ENCODE measurements around the gene RND2.
"Not testable (repeated sequence)": the region's sequence is repeated elsewhere in the genome, so short reads cannot be mapped to it uniquely, and the experiment has no call there.

The RND2 gene

DNA sequence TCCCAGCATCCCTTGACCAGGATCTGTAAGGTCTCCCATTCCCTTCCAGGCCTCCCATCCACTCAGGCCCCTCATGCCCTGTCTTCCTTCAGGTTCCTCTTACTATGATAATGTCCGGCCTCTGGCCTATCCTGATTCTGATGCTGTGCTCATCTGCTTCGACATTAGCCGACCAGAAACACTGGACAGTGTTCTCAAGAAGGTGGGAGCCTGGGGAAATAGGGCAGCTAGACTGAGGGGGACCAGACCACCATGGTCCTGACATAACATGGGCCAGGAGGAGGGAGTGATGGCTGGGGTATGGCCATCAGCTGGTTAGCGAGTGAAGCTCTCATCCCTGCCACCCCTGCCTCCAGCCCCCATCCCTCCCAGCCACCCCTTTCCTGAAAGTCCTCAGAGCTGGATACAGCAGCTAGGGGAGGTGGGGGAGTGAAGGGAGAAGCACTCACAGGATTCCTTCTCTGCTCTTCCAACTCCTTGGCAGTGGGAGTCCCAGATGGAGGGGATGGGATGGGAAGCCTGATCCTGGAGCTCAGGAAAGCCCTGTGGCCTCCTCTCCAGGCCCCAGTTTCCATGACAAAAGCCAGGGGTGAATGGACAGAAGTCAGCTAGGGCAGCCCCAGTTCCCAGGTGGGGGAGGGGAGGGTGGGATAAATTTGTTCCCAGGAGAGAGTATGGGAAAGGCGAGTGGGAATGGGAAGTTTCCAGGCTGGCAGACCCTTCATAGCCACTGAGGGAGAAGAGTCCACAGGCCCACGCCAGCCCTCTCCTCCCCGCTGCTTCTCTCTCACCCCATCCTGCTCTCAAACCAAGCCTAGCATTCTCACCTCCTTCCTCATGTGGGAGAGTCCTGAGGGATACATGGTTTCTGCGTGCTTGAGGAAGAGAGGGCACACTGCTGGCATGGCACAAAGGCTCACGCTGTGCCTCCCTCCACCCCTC, 2.3 kb downstream of the RND2 start:
- no peak for DNase-seq (ENCODE audit: low spot score)

DNA sequence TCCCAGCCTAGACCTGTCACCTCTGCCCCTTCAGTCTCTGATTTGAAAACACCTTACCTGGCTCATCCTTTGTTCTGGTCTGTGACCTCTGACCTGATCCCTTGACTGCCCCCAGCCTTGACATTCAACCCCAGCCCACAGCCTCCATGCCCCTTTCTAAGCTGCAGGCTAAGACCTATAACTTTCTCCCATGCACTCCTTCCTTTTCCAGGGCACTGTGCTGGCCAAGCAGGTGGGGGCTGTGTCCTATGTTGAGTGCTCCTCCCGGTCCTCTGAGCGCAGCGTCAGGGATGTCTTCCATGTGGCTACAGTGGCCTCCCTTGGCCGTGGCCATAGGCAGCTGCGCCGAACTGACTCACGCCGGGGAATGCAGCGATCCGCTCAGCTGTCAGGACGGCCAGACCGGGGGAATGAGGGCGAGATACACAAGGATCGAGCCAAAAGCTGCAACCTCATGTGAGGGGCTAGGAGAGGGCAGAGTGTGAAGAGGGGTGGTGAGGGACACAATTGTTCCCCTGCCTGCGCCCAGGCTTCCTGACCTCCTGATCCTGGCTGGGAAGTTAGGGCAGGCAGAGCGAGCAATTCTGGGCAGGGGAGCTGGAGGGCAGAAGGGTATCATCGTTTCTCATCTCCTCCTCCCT, 3.3 kb downstream of the RND2 start:
- DNase-seq (ENCODE audit: low spot score), result no peak

DNA sequence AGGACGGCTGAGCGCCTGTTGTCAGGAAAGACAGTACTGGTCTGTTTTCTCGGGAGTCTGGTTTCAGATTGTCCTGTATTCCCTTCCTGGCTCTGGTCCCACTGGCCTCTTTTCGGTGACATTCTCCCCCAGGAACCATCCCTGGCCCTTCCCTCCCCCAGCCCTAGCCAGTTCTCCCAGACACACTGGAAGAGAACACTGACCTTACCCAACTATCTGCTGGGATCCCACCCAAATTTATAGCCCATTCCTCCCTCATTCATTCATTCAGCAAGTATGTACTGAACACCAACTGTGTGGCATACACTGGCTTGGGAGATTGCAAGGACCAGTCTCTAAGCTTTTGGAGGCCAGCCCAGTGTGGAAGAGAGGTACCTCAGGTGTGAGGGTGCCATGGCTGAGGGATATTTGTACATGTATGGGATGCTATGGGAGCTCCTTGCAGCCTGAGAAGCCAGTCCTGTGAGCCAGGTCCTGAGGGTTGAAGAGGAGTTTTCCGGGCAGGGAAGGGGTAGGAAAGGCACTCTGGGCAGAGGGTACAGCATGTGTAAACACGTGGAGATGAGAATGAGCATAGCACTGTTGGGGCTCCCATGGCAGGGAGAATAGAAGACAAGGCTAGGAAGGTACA, 5.2 kb downstream of the RND2 start:
- peak; percentile 76 for DNase-seq (ENCODE audit: low spot score)

DNA sequence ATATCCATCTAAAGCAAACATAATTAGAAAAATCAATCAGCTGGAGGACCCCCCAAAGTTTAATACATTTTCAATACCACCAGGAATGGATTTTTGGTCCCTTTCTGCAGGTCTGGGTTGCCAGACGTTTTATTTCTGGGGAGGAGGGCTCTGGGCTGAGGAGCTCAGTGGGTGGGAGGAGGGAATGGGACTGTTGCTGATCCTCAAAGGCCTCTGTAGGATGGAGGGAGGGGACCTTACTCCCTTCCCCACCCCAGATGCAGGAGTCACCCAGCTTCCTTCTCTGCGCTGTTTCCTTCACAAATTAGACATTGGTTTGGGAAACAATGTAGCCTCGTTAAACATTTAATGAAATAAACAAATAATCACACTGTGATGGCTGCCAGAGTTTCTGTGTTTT, 6.6 kb downstream of the RND2 start:
- no peak for DNase-seq (ENCODE audit: low spot score)

DNA sequence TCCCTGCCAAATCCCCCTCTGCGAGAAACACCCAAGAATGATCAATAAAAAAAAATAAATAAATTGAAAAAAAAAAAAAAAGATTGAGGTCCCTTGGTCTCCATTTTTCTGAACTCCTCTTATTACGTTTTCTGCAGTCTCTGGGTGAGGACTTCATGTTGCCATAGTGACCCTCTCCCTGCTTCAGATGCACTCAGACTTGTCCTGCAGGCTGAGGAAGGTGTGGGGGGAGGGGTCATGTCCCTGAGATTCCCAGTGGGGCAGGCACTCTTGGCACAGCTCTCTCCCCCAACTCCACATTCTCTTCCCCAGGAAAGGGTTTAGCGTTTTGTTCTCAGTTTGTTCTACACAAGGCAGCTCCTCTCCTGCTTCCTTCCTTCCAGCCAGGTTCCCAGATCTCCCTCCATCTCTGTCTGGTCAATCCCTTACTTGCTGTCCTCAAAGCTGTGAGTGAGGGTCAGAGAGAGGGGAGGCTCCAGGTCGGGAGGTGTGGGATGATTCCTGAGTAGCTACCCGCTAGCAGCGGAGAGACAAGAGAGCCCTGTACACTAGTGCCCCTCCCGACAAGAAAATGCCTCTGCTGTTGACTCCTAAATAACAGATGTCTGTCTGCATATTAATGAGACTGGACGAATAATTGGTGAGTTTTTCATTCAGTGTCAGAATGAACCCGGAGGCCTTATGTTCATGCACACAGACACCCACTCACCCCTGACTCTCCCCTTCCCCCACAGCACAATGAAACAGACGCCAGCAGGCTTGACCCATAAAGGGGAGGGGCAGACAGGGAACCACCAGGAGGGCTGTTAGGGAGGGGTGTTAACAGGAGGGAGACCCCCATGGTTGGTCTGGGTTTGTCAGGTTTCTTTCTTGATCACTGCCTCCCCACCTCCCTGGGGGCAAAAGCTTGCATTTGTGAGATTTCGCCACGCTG, 9.2 kb downstream of the RND2 start:
- peak; percentile 79 for DNase-seq (ENCODE audit: low spot score)

DNA sequence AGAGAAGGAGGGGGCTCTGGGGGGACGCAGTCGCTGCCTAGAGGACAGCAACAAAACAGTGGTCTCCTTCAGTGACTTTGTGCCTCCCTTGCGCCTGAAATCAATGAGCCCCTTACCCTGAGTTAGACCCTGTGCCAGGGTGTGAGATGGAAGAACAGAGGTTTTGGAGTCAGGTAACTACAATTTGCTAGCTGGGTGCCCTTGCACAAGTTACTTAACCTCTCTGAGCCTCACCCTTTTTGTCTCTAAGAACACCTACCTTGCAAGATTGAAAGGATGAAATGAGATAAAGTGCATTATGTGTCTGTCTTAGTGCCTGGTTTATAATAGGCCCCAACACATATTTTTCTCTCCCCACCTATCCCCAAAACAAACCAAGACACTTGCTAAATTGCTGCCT, 9.9 kb downstream of the RND2 start:
- DNase-seq (ENCODE audit: low spot score), result no peak

DNA sequence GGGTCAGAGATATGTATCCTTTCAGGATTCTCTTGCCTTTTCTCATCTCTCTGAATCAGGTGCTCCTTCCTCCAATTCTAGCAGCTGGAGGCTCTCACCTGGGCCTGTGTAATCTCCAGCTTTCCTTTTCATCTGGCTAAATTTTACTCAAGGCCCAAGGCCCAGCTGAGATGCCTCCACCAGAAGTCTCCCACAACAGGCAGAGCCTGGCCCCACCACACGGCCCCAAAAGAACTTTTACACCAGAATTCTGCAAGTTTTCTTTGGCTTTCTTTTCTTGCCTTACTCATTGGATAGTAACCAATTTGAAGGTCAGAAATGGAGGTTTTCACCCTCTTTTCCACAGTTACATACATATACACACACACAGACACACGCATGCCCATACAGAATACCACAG, 14.6 kb downstream of the RND2 start:
- no peak for DNase-seq (ENCODE audit: low spot score)

DNA sequence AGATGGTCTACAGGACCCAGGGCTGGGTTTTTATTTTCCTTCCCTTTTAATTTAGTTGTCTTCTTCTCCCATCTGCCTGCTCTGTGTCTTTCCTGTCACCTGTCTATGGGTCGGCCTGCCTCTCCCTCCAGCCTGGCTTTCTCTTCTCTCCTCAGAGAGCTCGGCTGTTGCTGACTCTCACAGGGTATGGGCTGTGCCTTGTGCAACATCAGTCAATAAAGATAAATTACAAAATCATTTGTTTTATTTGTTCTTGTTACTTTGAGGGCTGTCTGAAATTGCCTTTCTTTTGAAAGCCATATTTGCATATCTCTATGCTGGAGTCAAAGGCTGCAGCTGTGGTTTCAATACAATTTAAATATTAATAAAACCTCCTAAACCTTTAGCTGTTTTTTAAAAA, 15.6 kb downstream of the RND2 start:
- no peak for DNase-seq (ENCODE audit: low spot score)

DNA sequence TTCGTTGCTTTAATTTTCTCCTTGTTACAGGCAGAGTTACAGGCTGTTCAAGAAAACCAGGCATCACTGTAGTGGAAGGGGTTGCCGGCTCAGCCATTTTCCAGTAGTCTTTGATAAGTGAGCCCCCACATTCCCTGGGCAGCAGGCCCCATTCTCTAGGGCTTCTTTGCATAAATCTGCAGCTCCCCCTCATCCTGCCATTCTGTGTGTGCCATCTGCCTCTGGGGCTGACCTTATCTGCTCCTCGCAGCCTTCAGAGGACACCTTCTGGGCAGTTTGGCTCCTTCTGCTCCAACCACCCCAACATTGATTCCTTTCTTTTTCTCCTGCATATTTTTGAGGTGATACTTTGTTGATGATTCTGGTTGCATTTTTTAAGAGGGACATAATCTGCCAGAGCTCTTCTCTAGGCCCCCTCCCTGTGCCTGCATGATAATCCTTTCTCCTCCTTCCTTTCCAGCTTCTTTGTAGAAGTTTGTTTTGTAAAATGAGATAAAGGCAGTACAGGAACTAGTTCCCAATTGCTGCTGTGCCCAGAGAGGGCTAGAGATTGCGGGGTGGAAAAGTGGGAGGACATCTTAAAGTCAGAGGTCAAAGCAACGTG, 17.1 kb downstream of the RND2 start:
- no peak for DNase-seq (ENCODE audit: low spot score)

DNA sequence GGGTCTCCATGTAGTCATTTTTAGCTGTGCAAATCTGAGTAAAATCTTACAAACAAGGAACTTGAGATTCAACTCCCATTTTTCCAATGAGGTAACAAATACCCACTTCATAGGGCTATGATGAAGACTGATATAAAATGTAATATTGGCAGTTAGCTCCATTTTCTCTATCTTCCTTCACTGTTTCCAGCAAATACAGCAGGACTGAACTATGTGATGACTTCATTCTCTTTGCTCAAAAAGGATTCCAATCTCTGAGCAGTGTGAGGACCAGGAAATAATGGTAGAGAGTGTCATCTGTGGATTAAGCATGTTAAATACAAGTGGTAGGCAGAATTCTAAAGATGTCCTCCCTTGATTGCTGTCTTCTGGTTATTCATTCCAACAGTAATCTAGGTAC, 18.3 kb downstream of the RND2 start:
- no peak for DNase-seq (ENCODE audit: low spot score)

DNA sequence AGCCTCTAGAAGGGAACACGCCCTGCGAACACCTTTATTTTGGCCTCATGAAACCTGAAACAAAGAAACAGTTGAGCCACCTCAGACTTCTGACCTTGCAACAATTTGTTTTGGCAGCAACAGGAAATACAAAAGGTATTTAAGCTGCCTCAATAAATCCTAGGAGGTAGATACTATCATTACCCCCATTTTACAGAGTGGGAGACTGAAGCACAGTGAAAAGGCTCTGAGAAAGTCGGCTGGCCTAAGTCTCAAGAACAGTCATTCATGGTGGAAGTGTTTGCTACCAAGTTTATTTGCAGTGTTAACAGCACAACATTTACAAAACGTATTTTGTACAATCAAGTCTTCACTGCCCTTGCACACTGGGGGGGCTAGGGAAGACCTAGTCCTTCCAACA, 19.0 kb downstream of the RND2 start:
- no peak for DNase-seq (ENCODE audit: low spot score)

DNA sequence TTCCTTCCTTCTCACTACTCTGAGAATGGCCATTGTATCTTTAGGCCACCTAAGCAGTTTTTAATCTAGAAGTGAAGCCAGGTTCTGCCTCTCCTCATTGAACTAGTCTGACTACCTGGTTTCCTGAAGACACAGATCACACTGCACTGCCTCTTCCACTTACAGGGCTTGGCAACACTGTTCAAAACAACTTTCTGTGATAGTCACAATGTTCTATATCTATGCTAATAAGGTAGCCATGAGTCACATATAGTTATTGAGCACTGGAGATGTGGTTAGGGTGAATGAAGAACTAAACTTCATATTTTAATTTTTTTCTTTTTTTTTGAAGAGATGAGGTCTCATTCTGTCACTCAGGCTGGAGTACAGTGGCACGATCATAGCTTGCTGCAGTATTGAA, 26.9 kb downstream of the RND2 start:
- DNase-seq (ENCODE audit: low spot score), result no peak

DNA sequence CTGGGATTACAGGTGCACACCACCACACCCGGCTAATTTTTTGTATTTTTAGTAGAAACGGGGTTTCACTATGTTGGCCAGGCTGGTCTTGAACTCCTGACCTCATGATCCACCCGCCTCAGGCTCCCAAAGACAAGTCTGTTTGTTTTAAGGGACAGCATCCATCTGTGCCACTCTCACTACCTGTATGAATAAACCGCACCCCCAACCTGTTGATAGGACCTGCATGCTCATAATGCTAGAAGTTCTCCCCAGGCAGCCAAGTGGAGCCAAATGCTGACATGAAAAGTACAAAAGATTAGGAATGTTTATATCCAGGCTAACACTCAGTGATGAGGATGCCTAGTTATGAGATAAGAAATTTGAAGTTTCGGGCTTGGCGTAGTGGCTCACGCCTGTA, 28.0 kb downstream of the RND2 start:
- not testable (repeated sequence) for DNase-seq (ENCODE audit: low spot score)

DNA sequence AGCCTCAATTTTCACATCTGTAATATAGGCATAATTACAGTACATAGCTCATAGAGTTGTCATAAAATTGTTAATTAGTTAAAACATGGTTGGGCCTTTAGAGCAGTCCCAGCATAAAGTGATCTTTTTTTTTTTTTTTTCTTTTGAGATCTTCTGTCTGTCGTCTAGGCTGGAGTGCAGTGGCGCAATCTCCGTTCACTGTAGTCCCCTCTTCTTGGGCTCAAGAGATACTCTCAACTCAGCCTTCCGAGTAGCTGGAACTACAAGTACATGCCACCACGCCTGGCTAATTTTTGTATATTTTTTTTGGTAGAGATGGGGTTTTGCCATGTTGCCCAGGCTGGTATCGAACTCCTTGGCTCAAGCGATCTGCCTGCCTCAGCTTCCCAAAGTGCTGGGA, 31.0 kb downstream of the RND2 start:
- DNase-seq (ENCODE audit: low spot score), result no peak

DNA sequence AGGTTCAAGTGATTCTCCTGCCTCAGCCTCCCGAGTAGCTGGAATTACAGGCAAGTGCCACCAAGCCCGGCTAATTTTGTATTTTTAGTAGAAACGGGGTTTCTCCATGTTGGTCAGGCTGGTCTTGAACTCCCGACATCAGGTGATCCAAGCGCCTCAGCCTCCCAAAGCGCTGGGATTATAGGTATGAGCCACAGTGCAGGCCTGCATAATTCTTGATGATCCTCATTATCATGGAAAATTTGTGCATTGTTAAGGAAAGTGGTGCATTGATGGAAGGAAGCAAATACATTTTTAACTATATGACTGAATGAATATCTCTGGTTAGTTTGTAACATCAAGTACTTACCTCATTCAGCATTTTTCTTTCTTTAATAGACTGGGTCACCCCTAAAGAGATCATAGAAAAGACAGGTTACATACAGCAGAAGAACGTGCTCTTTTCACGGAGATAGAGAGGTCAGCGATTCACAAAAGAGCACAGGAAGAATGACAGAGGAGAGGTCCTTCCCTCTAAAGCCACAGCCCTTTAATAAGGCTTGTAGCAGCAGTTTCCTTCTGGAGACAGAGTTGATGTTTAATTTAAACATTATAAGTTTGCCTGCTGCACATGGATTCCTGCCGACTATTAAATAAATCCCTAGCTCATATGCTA, 38.1 kb downstream of the RND2 start:
- DNase-seq (ENCODE audit: low spot score), result no peak

DNA sequence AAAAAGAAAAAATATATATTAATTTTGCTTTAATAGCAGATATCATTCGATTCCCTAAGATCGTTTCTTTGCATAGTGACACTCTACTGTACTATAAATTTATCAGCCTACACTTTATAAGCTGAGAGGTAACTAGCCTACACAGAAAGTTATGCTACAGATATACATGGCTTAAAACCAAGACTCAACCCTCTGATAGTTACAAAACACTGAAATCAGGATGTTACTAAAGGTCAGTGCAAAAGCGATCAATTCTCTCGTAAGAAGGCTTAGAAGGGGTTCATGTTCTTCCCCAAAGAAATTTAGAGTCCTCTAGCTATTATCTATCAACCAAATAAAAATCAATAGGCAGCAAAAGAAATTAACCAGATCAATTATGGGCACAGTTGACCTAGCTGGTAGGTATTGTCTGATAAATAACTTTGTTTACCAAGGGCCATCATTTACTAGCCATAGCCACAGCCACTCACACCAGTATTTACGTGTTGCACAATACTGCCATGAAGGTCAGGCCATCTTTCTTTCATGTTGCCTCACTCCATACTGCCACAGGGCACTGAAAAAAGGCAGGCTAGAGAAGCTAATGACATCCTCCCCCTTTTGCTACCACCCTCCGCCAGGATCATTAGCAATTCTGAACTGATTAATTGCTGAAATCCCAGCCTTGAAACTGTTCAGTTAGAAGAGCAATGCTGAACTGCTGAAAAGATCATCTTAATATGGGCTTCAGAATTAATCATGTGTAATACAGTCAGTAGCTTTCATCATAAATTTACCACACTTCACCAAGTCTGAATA, 43.7 kb downstream of the RND2 start:
- DNase-seq (ENCODE audit: low spot score), result no peak

DNA sequence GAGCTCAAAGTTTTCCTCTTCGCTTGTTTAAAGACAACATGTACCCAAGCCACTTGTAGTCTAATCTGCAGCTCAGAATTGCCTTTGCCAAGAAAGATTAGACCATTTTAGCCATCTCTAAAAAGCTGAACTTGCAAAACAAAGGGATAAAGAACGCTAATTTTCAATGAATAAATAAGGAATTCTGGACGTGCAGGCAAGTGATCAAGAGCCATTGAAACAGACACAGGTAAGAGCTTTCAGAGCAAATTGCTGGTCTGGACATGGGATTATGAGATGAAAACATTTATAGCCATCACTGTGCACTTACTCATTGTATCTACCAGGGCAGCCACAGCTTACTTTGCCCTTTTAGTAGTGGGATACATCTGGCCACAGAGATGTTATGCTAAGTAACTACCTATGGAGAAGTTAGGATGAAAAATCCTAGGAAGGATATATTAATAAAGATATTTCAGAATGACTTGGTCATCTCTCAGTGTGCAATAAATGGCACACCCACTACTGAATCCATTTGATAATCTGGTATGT, 44.4 kb downstream of the RND2 start:
- no peak for DNase-seq (ENCODE audit: low spot score)

DNA sequence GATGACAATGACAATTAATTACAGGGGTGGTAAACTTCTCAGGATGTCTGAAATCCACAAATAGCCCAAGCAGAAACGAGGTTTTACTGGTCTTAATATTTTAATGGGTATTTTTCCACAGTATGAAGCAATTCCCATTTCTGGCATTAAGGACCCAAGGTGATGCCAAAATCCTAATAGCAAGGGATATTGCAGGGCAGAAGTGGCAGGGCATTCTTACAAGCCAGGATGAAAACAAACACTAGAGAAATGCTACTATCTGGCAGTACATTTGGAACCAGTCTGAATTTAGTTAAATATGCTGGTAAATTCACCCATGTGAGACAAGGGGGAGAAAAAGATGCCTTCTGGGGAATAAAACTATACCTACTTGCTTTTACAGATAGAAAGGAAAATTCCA, 45.2 kb downstream of the RND2 start:
- no peak for DNase-seq (ENCODE audit: low spot score)

DNA sequence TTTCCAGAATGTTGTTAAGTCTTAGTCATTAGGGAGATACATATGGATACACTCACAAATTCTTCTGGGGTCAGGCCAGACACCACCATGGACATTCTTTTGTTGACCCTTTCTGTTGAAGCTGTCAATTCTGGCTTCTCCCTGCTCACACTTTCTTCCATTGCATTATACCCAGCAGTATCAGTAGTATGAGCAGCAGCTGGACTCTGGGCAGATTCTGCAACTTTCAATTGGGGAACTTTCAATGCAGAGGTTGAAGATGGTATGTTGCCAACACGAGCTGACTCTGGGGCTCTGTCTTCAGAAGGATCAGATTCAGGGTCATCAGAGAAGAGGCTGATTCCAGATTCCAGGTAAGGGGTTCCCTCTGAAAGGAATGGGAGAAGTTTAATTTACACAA, 45.8 kb downstream of the RND2 start:
- no peak for DNase-seq (ENCODE audit: low spot score)

DNA sequence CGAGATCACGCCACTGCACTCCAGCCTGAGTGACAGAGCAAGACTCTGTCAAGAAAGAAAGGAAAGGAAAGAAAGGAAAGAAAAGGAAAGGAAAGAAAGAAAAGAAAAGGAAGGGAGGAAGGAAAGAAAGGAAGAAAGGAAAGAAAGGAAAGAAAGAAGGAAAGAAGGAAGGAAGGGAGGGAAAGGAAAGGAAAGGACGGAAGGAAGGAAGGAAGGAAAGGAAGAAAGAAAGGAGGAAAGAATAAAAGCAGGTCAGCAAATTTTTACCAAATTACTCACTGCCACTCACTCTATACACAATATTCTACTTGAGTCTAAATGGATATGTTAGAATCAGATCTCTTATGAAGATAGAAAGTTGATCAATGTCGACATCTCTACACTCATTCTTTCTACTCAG, 49.8 kb downstream of the RND2 start:
- DNase-seq (ENCODE audit: low spot score), result no peak
